Uterus (tissue), 2 donors: ENCODE data around the gene ELMO1.

Experiments
- POLR2A ChIP-seq, 2 donors: fragments of 450-650 bp; IDR thresholded peaks; one replicate each; pipeline ENCODE4 v1.6.1; 2016; ENCODE audit warnings: antibody characterized with exemption in 2 of 2, mild to moderate bottlenecking in 1 of 2, moderate library complexity in 1 of 2
- TF ChIP-seq, protein P1 (sequence below), 4 experiments: fragments of 200-600 bp in 2 of 4; fragments of 450-650 bp in 2 of 4; sonication (generic) in 2 of 4; IDR thresholded peaks; one replicate each; pipeline ENCODE4 v1.5.1; 2016 to 2019; ENCODE audit warnings: antibody characterized with exemption in 4 of 4, mild to moderate bottlenecking in 2 of 4, moderate library complexity in 1 of 4

DNA sequence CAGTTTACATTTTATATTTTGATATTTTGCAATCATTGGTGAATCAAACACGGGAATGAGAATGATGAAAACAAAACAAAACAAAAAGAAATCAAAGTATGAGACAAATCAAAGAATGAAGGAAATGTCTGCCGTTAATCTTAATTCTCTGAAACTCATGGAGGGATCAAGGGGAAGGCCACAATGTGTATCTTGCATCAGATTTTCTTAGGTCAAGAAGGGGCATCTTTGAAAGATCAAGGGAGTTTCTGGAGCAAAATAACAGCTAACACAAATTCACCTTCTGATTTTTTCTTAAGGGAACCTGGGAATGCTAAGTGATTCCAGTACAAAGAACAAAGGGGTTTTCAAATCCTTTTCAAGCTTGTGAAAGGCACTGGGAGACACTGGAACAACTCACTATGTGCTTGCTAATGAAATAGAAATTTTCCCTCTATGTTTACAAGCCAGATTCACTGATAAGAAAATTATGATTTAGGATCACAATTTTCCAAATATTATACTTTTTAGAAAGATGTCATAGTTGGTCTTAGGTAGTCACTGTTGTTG lies 402.1 kb downstream of the ELMO1 start:
- TF ChIP-seq POLR2A (IDR thresholded peaks at IDR 0.05): no peak
- TF ChIP-seq, protein P1, sequence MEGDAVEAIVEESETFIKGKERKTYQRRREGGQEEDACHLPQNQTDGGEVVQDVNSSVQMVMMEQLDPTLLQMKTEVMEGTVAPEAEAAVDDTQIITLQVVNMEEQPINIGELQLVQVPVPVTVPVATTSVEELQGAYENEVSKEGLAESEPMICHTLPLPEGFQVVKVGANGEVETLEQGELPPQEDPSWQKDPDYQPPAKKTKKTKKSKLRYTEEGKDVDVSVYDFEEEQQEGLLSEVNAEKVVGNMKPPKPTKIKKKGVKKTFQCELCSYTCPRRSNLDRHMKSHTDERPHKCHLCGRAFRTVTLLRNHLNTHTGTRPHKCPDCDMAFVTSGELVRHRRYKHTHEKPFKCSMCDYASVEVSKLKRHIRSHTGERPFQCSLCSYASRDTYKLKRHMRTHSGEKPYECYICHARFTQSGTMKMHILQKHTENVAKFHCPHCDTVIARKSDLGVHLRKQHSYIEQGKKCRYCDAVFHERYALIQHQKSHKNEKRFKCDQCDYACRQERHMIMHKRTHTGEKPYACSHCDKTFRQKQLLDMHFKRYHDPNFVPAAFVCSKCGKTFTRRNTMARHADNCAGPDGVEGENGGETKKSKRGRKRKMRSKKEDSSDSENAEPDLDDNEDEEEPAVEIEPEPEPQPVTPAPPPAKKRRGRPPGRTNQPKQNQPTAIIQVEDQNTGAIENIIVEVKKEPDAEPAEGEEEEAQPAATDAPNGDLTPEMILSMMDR (IDR thresholded peaks at IDR 0.05): no peak
